ENCODE results near the gene CCDC61.

Gene CCDC61

DNA sequence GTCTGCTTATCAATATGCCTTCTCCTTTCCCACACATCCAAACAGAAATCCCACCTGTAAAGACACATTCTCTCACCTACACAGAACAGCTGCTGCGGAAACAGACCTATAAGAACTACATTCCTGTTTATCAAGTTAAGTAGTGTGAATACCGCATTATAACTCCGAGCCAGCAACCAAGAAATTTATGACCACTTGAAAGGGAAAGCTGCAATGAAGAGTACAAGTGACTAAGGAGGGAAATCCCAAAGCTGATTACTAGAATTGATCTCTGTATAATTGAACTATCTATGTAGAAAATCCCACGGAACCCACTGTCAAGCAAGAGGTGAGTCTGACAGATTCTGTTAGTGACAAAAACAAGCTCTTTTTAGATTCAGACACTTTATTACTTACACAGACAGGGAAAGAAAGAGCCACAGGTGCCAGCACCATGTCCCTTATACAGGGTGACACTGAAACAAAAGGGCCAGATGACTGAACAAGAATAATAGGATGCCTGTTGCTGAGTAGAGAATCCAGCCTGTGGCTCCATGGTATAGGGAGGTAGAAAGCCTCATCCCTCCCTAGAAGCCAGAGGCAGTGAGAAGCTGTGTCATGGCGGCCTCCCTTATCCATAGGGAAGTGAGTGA lies 47.1 kb downstream of the CCDC61 start:
- DNase-seq = no peak

DNA sequence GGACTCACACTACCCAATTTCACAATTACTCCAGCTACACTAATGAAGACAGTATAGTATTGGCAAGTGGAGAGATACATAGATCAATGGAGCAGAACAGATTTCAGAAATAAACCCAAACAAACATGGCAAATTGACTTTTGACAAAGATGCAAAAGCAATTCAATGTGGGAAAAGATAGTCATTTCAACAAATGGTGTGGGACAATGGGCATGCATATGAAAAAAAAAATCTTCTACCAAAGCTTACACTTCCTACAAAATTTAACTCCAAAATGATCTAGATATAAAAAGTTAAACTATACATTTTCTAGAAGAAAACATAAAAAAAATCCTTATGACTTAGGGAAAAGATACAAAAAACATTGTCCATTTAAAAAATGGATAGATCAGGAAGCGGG lies 48.3 kb downstream of the CCDC61 start:
- DNase-seq = no peak

DNA sequence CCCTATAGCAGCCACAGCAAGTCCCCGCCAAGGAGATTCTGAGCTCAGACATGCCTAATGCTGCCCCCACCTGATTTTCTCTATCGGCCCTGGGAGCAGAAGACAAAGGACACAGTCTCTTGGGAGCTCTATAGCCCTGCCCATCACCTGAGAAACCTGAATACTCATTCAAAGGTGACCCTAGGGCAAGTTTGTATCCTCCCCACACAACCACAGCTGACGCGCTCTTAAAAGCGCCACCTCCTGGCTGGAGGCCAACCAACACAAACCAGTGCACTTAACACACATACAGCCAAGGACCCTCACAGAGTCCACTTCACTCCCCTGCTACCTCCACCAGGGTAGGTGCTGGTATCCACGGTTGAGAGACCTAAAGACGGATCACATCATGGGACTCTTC lies 54.3 kb downstream of the CCDC61 start:
- DNase-seq = no peak

DNA sequence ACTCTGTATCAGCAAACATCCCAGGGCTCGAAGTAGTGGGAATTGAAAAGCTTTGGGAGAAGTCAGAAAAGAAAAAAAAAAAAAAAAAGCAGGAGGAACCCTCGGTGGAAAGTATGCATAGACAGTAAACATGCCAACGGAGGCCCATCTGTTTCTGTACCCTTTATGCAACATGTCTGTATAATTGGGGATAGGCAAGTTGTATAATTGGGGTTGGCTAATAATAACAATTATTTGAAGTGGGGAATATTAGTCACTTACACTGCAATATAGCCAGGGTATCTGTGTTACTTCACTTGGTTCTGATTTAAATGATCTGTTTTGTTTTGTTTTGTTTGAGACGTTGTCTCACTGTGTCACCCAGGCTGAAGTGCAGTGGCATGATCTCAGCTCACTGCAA lies 57.6 kb downstream of the CCDC61 start:
- no peak for DNase-seq

DNA sequence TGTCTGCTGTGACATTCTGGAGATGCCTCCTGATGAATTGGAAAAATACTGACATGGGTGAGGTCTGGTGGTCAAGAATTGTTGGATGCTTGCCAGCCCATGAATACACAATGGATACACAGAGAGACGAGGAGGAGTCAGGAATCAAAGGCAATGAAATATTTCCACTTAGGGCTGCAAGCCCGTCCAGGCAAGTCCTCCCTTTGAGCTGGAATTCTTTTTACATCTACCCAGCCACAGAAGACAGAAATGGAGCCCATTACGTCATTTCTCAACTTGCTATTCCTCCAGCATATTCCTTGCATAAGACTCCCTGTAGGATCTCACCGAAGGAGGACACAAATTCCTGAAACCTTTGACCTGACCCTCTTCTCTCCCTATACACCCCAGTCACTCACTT lies 61.3 kb downstream of the CCDC61 start:
- no peak for DNase-seq

DNA sequence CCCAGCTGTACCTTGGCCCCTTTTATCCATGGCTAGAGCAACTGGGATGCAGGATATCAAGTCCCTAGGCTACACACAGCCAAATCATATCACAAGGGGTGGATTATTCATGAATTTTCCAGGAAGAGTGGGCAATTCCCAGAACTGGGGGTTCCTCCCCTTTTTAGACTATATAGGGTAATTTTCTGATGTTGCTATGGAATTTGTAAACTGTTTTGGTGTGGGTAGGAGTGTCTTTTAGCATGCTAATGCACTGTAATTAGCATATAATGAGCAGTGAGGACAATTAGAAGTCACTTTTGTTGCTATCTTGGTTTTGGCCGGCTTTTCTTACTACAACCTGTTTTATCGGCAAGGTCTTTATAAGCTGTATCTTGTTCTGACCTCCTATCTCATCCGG lies 63.5 kb downstream of the CCDC61 start:
- DNase-seq = no peak

DNA sequence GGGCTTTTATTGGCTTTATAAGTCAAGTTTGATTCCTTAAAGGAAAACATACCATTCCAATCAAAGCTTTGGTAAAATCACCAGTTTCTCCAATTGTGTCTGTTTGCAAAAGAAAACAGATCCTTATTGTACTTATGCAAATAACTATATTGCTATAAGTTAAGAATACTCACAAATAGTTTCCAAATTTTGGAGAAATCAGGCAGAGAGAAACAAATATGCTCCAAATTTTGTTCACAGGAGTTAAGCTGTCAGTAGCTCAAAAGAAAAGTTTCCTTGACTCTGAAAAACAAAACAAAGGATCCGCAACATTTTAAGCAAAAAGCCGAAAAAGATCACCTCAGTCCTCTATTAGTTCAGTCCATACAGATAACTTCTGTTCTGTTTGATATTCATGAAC lies 64.7 kb downstream of the CCDC61 start:
- no peak for DNase-seq

DNA sequence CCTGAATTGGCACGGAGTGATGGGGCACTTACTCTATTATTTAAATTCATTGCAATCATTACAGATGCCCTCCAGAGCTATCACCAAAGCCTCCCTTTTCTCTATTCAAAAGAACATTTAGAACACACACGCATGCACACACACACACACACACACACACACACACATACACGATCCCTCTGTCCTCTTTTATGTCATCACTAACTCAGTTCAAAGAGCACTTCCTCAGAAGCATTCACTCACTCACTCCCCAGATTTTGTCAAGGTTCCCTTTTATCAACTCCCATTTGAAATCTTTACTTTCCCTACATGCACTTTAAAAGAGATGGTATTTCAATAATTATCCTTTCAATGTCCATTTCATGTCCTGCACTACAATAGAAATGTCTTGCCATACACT lies 67.9 kb downstream of the CCDC61 start:
- DNase-seq = no peak

DNA sequence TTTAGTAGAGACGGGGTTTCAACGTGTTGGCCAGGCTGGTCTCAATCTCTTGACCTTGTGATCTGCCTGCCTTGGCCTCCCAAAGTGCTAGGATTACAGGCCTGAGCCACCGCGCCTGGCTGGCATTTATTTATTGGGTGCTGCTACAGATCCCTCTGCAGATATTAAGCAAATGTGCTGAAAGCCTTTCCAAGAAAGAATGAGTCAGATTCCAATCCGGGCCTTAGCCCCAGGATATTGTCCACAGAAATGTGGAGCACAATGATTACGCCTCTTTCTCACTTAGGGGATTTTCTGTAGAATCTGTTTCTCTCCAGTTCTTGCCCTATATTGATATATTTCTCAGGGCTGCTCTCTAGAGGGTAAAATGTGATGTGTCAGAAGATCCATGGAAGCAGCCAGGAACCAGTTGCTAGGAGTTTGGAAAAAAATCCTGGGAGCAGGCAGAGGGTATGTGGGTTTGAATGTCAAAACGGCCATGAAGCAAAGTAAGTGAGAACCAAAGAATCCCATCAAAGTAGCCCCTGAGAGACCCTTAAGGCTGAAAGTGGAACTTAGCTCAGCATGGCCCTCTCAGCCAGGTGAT lies 70.3 kb downstream of the CCDC61 start:
- DNase-seq = no peak

DNA sequence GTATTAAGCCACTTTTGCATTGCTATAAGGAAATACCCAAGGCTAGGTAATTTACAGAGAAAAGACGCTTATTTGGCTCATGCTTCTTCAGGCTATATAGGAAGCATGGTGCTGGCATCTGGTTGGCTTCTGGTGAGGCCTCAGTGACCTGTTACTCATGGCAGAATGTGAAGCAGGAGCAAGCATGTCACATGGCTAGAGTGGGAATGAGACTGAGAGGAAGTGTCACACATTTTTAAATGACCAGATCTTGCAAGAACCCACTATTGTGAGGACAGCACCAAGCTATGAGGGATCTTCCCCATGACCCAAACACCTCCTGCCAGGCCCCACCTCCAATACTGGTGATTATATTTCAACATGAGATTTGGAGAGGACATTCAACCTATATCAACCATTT lies 71.2 kb downstream of the CCDC61 start:
- DNase-seq = no peak

DNA sequence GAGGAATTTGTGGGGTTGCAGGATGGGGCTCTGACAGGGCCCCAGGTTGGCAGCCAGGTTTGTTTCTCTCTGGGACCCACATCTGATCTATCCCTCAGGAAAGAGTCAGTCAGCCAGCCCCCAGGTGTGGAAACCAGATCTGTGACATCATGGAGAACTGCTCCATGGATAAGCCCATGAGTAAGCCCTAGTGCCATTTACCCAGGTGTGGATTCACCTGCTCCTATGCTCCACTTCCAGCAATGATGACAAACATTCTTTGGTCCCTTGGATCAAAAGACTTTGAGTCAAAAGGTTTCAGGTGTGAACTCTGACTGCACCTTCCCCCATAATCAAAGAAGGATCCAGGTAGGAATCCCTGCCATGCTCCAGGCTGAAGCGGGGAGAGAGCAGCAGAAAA lies 72.4 kb downstream of the CCDC61 start:
- no peak for DNase-seq

Data from activated naive CD4-positive, alpha-beta T cell treated with anti-CD3 and anti-CD28 coated beads, Interleukin-2, amount 50 U/mL, for 16 hours (primary cell).